ENCODE data around the gene ZNF474. TPM values are rescaled to one million over a fixed set of nuclear protein-coding genes. Genes with fewer than 3 reads are reported as not detected.

The ZNF474 gene
- total RNA-seq, 1 donor from 2014 or later = 0.43 TPM

DNA sequence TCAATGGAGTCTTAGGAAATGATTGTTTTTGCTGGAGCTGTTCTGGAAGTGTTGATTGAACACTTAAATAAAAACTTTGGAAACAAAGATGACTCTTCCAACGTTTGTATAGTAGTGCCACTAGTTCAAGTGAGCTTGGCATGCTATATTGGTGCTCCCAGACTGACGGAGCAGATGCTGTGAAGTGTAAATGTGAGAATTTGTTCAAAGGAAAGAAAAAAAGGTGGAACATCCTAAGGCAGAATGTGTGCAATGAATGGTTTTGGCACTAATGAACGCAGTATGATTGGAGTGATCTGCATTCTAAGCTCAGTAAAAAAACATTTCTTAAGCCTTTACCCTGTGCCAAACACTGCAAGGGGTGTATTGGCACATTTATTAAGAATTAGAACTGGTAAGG lies 69.8 kb downstream of the ZNF474 start:
- Mint-ChIP-seq H3K27me3 (peaks cover 24% of the 10 kb centered on the region), H3K27ac (no peak overlapping the region), H3K9me3 (ENCODE audit: low read depth) (no peaks in the 10 kb centered on the region), H3K4me1 (ENCODE audit: low read depth) (peaks cover 13% of the 10 kb centered on the region), H3K36me3 (ENCODE audit: insufficient read depth) (no peaks in the 10 kb centered on the region), H3K4me3 (ENCODE audit: low read depth) (no peak overlapping the region)
- DNase-seq (ENCODE audit: low spot score, unreplicated experiment) = no peak
- TF ChIP-seq CTCF (IDR thresholded peaks at IDR 0.05; ENCODE audit: unreplicated experiment) = no peak

GRCh38 chr5:122200450-122200849 lies 71.1 kb downstream of the ZNF474 start:
- peaks cover 23% of the 10 kb centered on the region for H3K27me3 Mint-ChIP-seq
- no peak overlapping the region for H3K27ac Mint-ChIP-seq
- no peak for TF ChIP-seq CTCF (IDR thresholded peaks at IDR 0.05; ENCODE audit: unreplicated experiment)
- no peaks in the 10 kb centered on the region for H3K36me3 Mint-ChIP-seq (ENCODE audit: insufficient read depth)
- no peak overlapping the region for H3K4me3 Mint-ChIP-seq (ENCODE audit: low read depth)
- H3K9me3 Mint-ChIP-seq (ENCODE audit: low read depth) = peaks cover under 1% of the 10 kb centered on the region
- no peak for DNase-seq (ENCODE audit: low spot score, unreplicated experiment)
- peaks cover 13% of the 10 kb centered on the region for H3K4me1 Mint-ChIP-seq (ENCODE audit: low read depth)

DNA sequence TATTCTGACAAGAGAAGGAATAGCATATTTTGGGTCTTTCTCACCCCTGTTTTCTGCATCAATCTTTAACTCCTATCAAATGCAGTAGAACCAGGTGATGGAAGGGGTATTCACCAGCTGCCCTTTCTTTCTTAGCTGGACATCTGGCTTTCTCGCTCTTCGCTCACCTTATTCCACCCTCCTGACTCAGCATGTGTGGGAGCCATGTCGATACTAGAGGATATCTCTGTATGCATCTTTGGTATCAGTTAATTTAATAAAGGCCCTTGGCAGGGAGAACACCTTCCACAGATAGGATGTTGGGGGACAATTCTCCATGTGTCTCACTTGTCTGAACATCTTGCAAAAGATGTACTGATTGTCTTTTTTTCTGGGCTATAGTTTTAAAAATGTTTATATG lies 71.5 kb downstream of the ZNF474 start:
- Mint-ChIP-seq H3K27ac (peak overlapping the region; percentile 22), H3K4me3 (ENCODE audit: low read depth) (no peak overlapping the region), H3K9me3 (ENCODE audit: low read depth) (peaks cover 5% of the 10 kb centered on the region), H3K4me1 (ENCODE audit: low read depth) (peaks cover 13% of the 10 kb centered on the region), H3K36me3 (ENCODE audit: insufficient read depth) (no peaks in the 10 kb centered on the region), H3K27me3 (peaks cover 23% of the 10 kb centered on the region)
- TF ChIP-seq CTCF (IDR thresholded peaks at IDR 0.05; ENCODE audit: unreplicated experiment) = no peak
- no peak for DNase-seq (ENCODE audit: low spot score, unreplicated experiment)

DNA sequence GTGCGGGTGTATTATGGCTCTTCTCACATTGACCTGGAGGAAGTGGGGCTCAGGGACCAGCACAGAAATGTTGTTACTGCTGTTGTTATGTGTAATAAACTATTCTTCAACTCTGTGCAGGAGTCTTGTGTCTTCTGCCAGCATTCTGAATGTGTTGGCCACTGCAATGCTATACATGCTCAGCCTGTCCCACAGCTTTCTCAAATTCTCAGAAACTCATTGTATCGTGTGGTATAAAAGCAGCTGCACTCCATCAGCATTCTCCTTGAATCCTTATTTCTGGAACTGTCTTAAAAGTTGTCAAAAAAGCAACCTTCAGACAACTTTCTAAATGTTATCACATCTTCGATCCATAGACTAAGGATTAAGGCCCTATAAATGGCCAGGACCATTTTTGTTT lies 72.0 kb downstream of the ZNF474 start:
- Mint-ChIP-seq H3K9me3 (ENCODE audit: low read depth) (peaks cover 5% of the 10 kb centered on the region), H3K27me3 (peaks cover 23% of the 10 kb centered on the region), H3K27ac (no peak overlapping the region), H3K36me3 (ENCODE audit: insufficient read depth) (no peaks in the 10 kb centered on the region), H3K4me3 (ENCODE audit: low read depth) (no peak overlapping the region), H3K4me1 (ENCODE audit: low read depth) (peaks cover 13% of the 10 kb centered on the region)
- no peak for DNase-seq (ENCODE audit: low spot score, unreplicated experiment)
- no peak for TF ChIP-seq CTCF (IDR thresholded peaks at IDR 0.05; ENCODE audit: unreplicated experiment)

- H3K9me3 Mint-ChIP-seq (ENCODE audit: low read depth) = peaks cover 13% of the 10 kb centered on the region
- no peak overlapping the region for H3K27ac Mint-ChIP-seq
- no peak for DNase-seq (ENCODE audit: low spot score, unreplicated experiment)
- H3K4me3 Mint-ChIP-seq (ENCODE audit: low read depth) = no peak overlapping the region
- H3K27me3 Mint-ChIP-seq = peaks cover 16% of the 10 kb centered on the region
- H3K4me1 Mint-ChIP-seq (ENCODE audit: low read depth) = peaks cover 13% of the 10 kb centered on the region
- no peak for TF ChIP-seq CTCF (IDR thresholded peaks at IDR 0.05; ENCODE audit: unreplicated experiment)
- no peaks in the 10 kb centered on the region for H3K36me3 Mint-ChIP-seq (ENCODE audit: insufficient read depth)
Measured at GRCh38 chr5:122202952-122203351, 73.6 kb downstream of the ZNF474 start.

Other genes starting within 250 kb of the ZNF474 start
- gene SRFBP1, start 167.6 kb upstream of the ZNF474 start, total RNA-seq = 13.6 and 14.4 TPM in 2 replicates
- 0.19 and 0.42 TPM in 2 replicates for gene LOX, start 51.3 kb upstream of the ZNF474 start, total RNA-seq
- gene SNCAIP, start 182.7 kb downstream of the ZNF474 start, total RNA-seq = 13.7 and 16.8 TPM in 2 replicates